GM23338 (cell line): ENCODE results near the gene MLXIPL. TPM values are rescaled to one million over a fixed set of nuclear protein-coding genes. Genes with fewer than 3 reads are reported as not detected.

Experiments used
- ATAC-seq: fragments of 200-7000 bp; cut with Tn5 transposase; 3 replicates; pipeline ENCODE4 v1.9.1; 2020
- DNase-seq: peaks from one replicate; pipeline ENCODE4 v3.0.0-alpha.2; 2015; ENCODE audit warnings: low spot score
- H2AFZ ChIP-seq: fragments of 200-600 bp; sonication (generic); 2 replicates; pipeline ENCODE4 v1.8.0; 2016; ENCODE audit warnings: antibody characterized with exemption, mild to moderate bottlenecking, moderate library complexity
- H3F3A ChIP-seq: fragments of 200-600 bp; sonication (generic); replicated peaks from 2 replicates; pipeline ENCODE4 v1.8.0; 2017; ENCODE audit warnings: antibody characterized with exemption, mixed run types, low read depth
- H3K27ac ChIP-seq: fragments of 200-600 bp; sonication (generic); 2 replicates; pipeline ENCODE4 v1.6.1; 2016; ENCODE audit warnings: low read depth
- H3K27me3 ChIP-seq: fragments of 200-600 bp; sonication (generic); 2 replicates; pipeline ENCODE4 v1.8.0; 2016; ENCODE audit warnings: mild to moderate bottlenecking, mixed run types, moderate library complexity; ENCODE audit not compliant: insufficient read depth
- H3K36me3 ChIP-seq: fragments of 200-600 bp; sonication (generic); 2 replicates; pipeline ENCODE4 v1.8.0; 2016; ENCODE audit warnings: mild to moderate bottlenecking; ENCODE audit not compliant: insufficient read depth
- H3K4me1 ChIP-seq: fragments of 200-600 bp; sonication (generic); 2 replicates; pipeline ENCODE4 v1.8.0; 2016; ENCODE audit warnings: mild to moderate bottlenecking, moderate library complexity; ENCODE audit not compliant: insufficient read depth
- H3K4me2 ChIP-seq: fragments of 200-600 bp; sonication (generic); 2 replicates; pipeline ENCODE4 v1.7.1; 2017; ENCODE audit warnings: mixed run types
- H3K4me3 ChIP-seq: fragments of 200-600 bp; sonication (generic); 2 replicates; pipeline ENCODE4 v1.6.1; 2016; ENCODE audit warnings: mixed run types
- H3K79me2 ChIP-seq: fragments of 200-600 bp; sonication (generic); replicated peaks from 2 replicates; pipeline ENCODE4 v1.8.0; 2017; ENCODE audit warnings: mild to moderate bottlenecking; ENCODE audit not compliant: insufficient read depth
- H3K9me2 ChIP-seq: fragments of 200-600 bp; sonication (generic); 2 replicates; pipeline ENCODE4 v1.8.0; 2017; ENCODE audit not compliant: insufficient read depth
- H4K20me1 ChIP-seq: fragments of 200-600 bp; sonication (generic); replicated peaks from 2 replicates; pipeline ENCODE4 v1.8.0; 2017; ENCODE audit warnings: mild to moderate bottlenecking; ENCODE audit not compliant: insufficient read depth
- H3K27ac Mint-ChIP-seq: 2 replicates; pipeline ENCODE4 v1.8.0; 2020; ENCODE audit warnings: inconsistent platforms, mild to moderate bottlenecking, moderate library complexity, mixed read lengths
- H3K27me3 Mint-ChIP-seq: 3 replicates; pipeline ENCODE4 v1.8.0; 2022; ENCODE audit warnings: low read depth, mild to moderate bottlenecking, moderate library complexity, mixed read lengths, inconsistent platforms; ENCODE audit not compliant: insufficient read depth, poor library complexity
- H3K36me3 Mint-ChIP-seq: 3 replicates; pipeline ENCODE4 v1.8.0; 2021; ENCODE audit warnings: low read depth, mild to moderate bottlenecking, inconsistent platforms, moderate library complexity, mixed read lengths
- H3K4me1 Mint-ChIP-seq: 3 replicates; pipeline ENCODE4 v1.8.0; 2020; ENCODE audit warnings: mild to moderate bottlenecking, inconsistent platforms, mixed read lengths
- H3K4me3 Mint-ChIP-seq: 3 replicates; pipeline ENCODE4 v1.8.0; 2021; ENCODE audit warnings: moderate library complexity, mild to moderate bottlenecking, inconsistent platforms, mixed read lengths
- H3K9me3 Mint-ChIP-seq: 3 replicates; pipeline ENCODE4 v1.8.0; 2020; ENCODE audit warnings: moderate library complexity, mild to moderate bottlenecking, inconsistent platforms, mixed read lengths
- CREB1 ChIP-seq: fragments of 250-450 bp; sonication (Bioruptor Pico); IDR thresholded peaks from 2 replicates; pipeline ENCODE4 v1.5.0; 2020; ENCODE audit warnings: low read depth, mild to moderate bottlenecking, moderate library complexity
- ETS1 ChIP-seq: IDR thresholded peaks from 2 replicates; pipeline ENCODE4 v1.6.1; 2016; ENCODE audit warnings: antibody characterized with exemption
- EZH2 ChIP-seq: fragments of 200-600 bp; sonication (generic); IDR thresholded peaks from one replicate; pipeline ENCODE4 v1.8.0; 2017; ENCODE audit warnings: antibody characterized with exemption, mild to moderate bottlenecking, low read depth; ENCODE audit not compliant: unreplicated experiment
- EZH2phosphoT487 ChIP-seq: fragments of 200-600 bp; sonication (generic); IDR thresholded peaks from one replicate; pipeline ENCODE4 v1.8.1; 2018; ENCODE audit warnings: antibody characterized with exemption; ENCODE audit not compliant: unreplicated experiment
- JUNB ChIP-seq: IDR thresholded peaks from one replicate; pipeline ENCODE4 v1.6.1; 2016; ENCODE audit warnings: antibody characterized with exemption; ENCODE audit not compliant: unreplicated experiment
- POLR2AphosphoS5 ChIP-seq: IDR thresholded peaks from 2 replicates; pipeline ENCODE4 v1.6.1; 2016; ENCODE audit warnings: antibody characterized with exemption, low read depth
- STAT1 ChIP-seq: IDR thresholded peaks from one replicate; pipeline ENCODE4 v1.6.1; 2016; ENCODE audit warnings: antibody characterized with exemption; ENCODE audit not compliant: unreplicated experiment
- ZNF114 ChIP-seq: fragments of 250-450 bp; sonication (Bioruptor Pico); IDR thresholded peaks from 2 replicates; pipeline ENCODE4 v1.5.0; 2020; ENCODE audit warnings: mild to moderate bottlenecking, moderate library complexity
- ZNF331 ChIP-seq: fragments of 250-450 bp; sonication (Bioruptor Pico); IDR thresholded peaks from 2 replicates; pipeline ENCODE4 v1.5.0; 2020; ENCODE audit warnings: low read depth, mild to moderate bottlenecking, moderate library complexity
- polyA plus RNA-seq: library from polyadenylated mRNA; unstranded; fragments of >200 nt; fragmentation: Nextera tagmentation; extraction: Ambion mirVana; gene quantifications from 2 replicates; pipeline ENCODE4 v1.2.1, GENCODE V29; 2016
- total RNA-seq: library from RNA; depleted of rRNA; stranded (reverse); fragments of >200 nt; shearing (Covaris generic); gene quantifications from 2 replicates; pipeline ENCODE4 v1.2.3, GENCODE V29; 2014
- TF ChIP-seq, protein P1 (sequence below): IDR thresholded peaks from one replicate; pipeline ENCODE4 v1.6.1; 2018; ENCODE audit warnings: antibody characterized with exemption; ENCODE audit not compliant: unreplicated experiment
- TF ChIP-seq, protein P2 (sequence below): fragments of 250-450 bp; sonication (Bioruptor Pico); IDR thresholded peaks from 2 replicates; pipeline ENCODE4 v1.5.0; 2020; ENCODE audit warnings: mild to moderate bottlenecking, moderate library complexity
- TF ChIP-seq, protein P3 (sequence below), 2 experiments: fragments of 200-600 bp in 1 of 2; sonication (generic) in 1 of 2; conservative IDR thresholded peaks; 2 replicates each; pipeline versions ENCODE4 v1.5.1 to v1.6.1; 2016 to 2017; ENCODE audit warnings: antibody characterized with exemption in 2 of 2, low read depth in 2 of 2, mild to moderate bottlenecking in 2 of 2, moderate library complexity in 1 of 2

The MLXIPL gene
- total and polyA plus RNA-seq, 2 experiments from 2014 or later, result 13.7 to 25.7 TPM

GRCh38 chr7:73663033-73663432, 38.7 kb upstream of the MLXIPL start:
- H3K9me2 ChIP-seq, result no peaks in the 10 kb centered on the region
- peaks cover 2% of the 10 kb centered on the region; the same call in 1 of the 2 replicates for H3K27me3 ChIP-seq
- ATAC-seq, result no peak
- Mint-ChIP-seq H3K27ac (no peak overlapping the region), H3K27me3 (peaks cover 11% of the 10 kb centered on the region), H3K4me3 (no peak overlapping the region; the same call in 2 of the 3 replicates), H3K4me1 (peaks cover 6% of the 10 kb centered on the region; the same call in 2 of the 3 replicates), H3K9me3 (peaks cover 12% of the 10 kb centered on the region; the same call in 2 of the 3 replicates), H3K36me3 (peaks cover 4% of the 10 kb centered on the region; the same call in 2 of the 3 replicates)
- no peak overlapping the region for H3K4me2 ChIP-seq
- H4K20me1 ChIP-seq, result no peaks in the 10 kb centered on the region
- H3K36me3 ChIP-seq, result no peaks in the 10 kb centered on the region
- 0 out of 2 replicates have a peak, but pooled peaks cover 3% of the 10 kb centered on the region for H3F3A ChIP-seq
- H3K4me1 ChIP-seq, result no peaks in the 10 kb centered on the region; the same call in 1 of the 2 replicates
- no peak for TF ChIP-seq EZH2phosphoT487
- no peak for TF ChIP-seq ZNF331 (CRISPR knock-in tag)
- TF ChIP-seq, protein P1, sequence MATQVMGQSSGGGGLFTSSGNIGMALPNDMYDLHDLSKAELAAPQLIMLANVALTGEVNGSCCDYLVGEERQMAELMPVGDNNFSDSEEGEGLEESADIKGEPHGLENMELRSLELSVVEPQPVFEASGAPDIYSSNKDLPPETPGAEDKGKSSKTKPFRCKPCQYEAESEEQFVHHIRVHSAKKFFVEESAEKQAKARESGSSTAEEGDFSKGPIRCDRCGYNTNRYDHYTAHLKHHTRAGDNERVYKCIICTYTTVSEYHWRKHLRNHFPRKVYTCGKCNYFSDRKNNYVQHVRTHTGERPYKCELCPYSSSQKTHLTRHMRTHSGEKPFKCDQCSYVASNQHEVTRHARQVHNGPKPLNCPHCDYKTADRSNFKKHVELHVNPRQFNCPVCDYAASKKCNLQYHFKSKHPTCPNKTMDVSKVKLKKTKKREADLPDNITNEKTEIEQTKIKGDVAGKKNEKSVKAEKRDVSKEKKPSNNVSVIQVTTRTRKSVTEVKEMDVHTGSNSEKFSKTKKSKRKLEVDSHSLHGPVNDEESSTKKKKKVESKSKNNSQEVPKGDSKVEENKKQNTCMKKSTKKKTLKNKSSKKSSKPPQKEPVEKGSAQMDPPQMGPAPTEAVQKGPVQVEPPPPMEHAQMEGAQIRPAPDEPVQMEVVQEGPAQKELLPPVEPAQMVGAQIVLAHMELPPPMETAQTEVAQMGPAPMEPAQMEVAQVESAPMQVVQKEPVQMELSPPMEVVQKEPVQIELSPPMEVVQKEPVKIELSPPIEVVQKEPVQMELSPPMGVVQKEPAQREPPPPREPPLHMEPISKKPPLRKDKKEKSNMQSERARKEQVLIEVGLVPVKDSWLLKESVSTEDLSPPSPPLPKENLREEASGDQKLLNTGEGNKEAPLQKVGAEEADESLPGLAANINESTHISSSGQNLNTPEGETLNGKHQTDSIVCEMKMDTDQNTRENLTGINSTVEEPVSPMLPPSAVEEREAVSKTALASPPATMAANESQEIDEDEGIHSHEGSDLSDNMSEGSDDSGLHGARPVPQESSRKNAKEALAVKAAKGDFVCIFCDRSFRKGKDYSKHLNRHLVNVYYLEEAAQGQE, result no peak
- TF ChIP-seq ETS1, result no peak
- TF ChIP-seq EZH2, result no peak
- TF ChIP-seq, protein P2, sequence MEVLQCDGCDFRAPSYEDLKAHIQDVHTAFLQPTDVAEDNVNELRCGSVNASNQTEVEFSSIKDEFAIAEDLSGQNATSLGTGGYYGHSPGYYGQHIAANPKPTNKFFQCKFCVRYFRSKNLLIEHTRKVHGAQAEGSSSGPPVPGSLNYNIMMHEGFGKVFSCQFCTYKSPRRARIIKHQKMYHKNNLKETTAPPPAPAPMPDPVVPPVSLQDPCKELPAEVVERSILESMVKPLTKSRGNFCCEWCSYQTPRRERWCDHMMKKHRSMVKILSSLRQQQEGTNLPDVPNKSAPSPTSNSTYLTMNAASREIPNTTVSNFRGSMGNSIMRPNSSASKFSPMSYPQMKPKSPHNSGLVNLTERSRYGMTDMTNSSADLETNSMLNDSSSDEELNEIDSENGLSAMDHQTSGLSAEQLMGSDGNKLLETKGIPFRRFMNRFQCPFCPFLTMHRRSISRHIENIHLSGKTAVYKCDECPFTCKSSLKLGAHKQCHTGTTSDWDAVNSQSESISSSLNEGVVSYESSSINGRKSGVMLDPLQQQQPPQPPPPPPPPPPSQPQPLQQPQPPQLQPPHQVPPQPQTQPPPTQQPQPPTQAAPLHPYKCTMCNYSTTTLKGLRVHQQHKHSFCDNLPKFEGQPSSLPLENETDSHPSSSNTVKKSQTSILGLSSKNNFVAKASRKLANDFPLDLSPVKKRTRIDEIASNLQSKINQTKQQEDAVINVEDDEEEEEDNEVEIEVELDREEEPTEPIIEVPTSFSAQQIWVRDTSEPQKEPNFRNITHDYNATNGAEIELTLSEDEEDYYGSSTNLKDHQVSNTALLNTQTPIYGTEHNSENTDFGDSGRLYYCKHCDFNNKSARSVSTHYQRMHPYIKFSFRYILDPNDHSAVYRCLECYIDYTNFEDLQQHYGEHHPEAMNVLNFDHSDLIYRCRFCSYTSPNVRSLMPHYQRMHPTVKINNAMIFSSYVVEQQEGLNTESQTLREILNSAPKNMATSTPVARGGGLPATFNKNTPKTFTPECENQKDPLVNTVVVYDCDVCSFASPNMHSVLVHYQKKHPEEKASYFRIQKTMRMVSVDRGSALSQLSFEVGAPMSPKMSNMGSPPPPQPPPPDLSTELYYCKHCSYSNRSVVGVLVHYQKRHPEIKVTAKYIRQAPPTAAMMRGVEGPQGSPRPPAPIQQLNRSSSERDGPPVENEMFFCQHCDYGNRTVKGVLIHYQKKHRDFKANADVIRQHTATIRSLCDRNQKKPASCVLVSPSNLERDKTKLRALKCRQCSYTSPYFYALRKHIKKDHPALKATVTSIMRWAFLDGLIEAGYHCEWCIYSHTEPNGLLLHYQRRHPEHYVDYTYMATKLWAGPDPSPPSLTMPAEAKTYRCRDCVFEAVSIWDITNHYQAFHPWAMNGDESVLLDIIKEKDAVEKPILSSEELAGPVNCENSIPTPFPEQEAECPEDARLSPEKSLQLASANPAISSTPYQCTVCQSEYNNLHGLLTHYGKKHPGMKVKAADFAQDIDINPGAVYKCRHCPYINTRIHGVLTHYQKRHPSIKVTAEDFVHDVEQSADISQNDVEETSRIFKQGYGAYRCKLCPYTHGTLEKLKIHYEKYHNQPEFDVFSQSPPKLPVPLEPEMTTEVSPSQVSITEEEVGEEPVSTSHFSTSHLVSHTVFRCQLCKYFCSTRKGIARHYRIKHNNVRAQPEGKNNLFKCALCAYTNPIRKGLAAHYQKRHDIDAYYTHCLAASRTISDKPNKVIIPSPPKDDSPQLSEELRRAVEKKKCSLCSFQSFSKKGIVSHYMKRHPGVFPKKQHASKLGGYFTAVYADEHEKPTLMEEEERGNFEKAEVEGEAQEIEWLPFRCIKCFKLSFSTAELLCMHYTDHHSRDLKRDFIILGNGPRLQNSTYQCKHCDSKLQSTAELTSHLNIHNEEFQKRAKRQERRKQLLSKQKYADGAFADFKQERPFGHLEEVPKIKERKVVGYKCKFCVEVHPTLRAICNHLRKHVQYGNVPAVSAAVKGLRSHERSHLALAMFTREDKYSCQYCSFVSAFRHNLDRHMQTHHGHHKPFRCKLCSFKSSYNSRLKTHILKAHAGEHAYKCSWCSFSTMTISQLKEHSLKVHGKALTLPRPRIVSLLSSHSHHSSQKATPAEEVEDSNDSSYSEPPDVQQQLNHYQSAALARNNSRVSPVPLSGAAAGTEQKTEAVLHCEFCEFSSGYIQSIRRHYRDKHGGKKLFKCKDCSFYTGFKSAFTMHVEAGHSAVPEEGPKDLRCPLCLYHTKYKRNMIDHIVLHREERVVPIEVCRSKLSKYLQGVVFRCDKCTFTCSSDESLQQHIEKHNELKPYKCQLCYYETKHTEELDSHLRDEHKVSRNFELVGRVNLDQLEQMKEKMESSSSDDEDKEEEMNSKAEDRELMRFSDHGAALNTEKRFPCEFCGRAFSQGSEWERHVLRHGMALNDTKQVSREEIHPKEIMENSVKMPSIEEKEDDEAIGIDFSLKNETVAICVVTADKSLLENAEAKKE (CRISPR knock-in tag), result no peak
- no peak for TF ChIP-seq STAT1
- TF ChIP-seq ZNF114 (CRISPR knock-in tag), result no peak
- TF ChIP-seq, protein P3, sequence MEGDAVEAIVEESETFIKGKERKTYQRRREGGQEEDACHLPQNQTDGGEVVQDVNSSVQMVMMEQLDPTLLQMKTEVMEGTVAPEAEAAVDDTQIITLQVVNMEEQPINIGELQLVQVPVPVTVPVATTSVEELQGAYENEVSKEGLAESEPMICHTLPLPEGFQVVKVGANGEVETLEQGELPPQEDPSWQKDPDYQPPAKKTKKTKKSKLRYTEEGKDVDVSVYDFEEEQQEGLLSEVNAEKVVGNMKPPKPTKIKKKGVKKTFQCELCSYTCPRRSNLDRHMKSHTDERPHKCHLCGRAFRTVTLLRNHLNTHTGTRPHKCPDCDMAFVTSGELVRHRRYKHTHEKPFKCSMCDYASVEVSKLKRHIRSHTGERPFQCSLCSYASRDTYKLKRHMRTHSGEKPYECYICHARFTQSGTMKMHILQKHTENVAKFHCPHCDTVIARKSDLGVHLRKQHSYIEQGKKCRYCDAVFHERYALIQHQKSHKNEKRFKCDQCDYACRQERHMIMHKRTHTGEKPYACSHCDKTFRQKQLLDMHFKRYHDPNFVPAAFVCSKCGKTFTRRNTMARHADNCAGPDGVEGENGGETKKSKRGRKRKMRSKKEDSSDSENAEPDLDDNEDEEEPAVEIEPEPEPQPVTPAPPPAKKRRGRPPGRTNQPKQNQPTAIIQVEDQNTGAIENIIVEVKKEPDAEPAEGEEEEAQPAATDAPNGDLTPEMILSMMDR (conservative IDR thresholded peaks at IDR 0.05; ENCODE audit: low read depth in 2 of 2), result no peak
- no peak for TF ChIP-seq POLR2AphosphoS5
- no peak for TF ChIP-seq CREB1 (CRISPR knock-in tag)
- no peak for TF ChIP-seq JUNB
- no peak overlapping the region for H2AFZ ChIP-seq
- no peaks in the 10 kb centered on the region for H3K79me2 ChIP-seq
- DNase-seq, result no peak
- no peak overlapping the region for H3K27ac ChIP-seq
- no peak overlapping the region for H3K4me3 ChIP-seq
